HL-60 (cell line): ENCODE measurements around the gene ELOA.

Experiments
- CTCF ChIP-seq: IDR thresholded peaks from one replicate; pipeline ENCODE4 v1.5.1; 2011; ENCODE audit warnings: low read length, control low read depth, inconsistent platforms; ENCODE audit not compliant: insufficient read depth
- POLR2AphosphoS5 ChIP-seq: IDR thresholded peaks from 2 replicates; pipeline ENCODE4 v1.6.1; 2012; ENCODE audit warnings: low read depth
- REST ChIP-seq: IDR thresholded peaks from 2 replicates; pipeline ENCODE4 v1.6.1; 2012; ENCODE audit warnings: low read depth; ENCODE audit not compliant: insufficient replicate concordance
- SPI1 ChIP-seq: IDR thresholded peaks from 2 replicates; pipeline ENCODE4 v1.6.1; 2012; ENCODE audit warnings: low read depth, mild to moderate bottlenecking, borderline replicate concordance

GRCh38 chr1:23779826-23780371 lies 36.6 kb downstream of the ELOA start:
- TF ChIP-seq CTCF: no peak
- TF ChIP-seq POLR2AphosphoS5: no peak
- TF ChIP-seq REST: no peak
- TF ChIP-seq SPI1: no peak
